Choroid plexus epithelial cell (primary cell): ENCODE measurements around the gene PPIL4.

Experiments
- DNase-seq: peaks from one replicate; pipeline ENCODE4 v3.0.0-alpha.2; 2010; ENCODE audit warnings: low read depth
- H3K4me3 ChIP-seq: 2 replicates; pipeline ENCODE4 v1.5.1; 2011; ENCODE audit warnings: low read depth, mild to moderate bottlenecking, control low read depth, low read length, moderate library complexity
- TF ChIP-seq, protein P1 (sequence below): conservative IDR thresholded peaks from 2 replicates; pipeline ENCODE4 v1.5.1; 2011; ENCODE audit warnings: low read depth, mild to moderate bottlenecking, control low read depth, inconsistent platforms, low read length, moderate library complexity

Gene PPIL4

DNA sequence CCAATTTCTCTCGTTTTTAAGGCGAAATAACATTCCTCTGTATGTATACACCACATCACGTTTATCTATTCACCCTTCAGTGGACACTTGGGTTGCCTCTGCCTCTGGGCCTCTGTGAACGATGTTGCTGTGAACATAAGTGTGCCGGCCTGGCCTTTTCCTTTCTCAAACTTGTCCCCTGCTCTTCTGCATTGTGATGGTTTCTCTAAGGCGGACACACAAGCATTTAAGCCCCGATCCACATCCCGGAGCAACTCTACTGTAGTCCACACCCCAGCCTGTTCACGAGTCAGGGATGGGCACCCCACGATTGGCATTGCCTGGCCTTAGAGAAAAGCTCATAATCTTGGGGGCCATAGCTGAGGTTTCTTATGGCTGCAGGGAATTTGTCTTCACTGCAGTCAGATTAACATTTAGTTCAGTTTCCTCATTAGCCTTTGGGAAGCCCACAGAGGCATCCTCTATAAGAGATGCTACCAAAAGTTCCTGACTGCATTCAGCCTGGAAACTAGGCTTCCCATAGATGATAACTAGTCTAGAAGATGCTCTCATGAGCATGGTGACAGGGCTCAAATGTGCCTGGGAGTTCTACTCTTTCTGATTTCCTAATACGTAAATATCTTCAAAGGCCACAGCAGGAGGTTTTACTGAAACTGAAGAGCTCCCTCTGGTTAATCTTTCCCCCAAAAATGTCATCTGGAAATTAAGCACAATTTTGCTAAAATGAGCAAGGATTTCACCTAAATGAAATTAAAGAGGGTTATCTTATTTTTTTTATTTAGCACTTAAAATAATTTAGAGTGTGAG is 61.8 kb downstream of the PPIL4 start:
- DNase-seq = peak; percentile 53
- no peak overlapping the region for H3K4me3 ChIP-seq
- TF ChIP-seq, protein P1, sequence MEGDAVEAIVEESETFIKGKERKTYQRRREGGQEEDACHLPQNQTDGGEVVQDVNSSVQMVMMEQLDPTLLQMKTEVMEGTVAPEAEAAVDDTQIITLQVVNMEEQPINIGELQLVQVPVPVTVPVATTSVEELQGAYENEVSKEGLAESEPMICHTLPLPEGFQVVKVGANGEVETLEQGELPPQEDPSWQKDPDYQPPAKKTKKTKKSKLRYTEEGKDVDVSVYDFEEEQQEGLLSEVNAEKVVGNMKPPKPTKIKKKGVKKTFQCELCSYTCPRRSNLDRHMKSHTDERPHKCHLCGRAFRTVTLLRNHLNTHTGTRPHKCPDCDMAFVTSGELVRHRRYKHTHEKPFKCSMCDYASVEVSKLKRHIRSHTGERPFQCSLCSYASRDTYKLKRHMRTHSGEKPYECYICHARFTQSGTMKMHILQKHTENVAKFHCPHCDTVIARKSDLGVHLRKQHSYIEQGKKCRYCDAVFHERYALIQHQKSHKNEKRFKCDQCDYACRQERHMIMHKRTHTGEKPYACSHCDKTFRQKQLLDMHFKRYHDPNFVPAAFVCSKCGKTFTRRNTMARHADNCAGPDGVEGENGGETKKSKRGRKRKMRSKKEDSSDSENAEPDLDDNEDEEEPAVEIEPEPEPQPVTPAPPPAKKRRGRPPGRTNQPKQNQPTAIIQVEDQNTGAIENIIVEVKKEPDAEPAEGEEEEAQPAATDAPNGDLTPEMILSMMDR = no peak

DNA sequence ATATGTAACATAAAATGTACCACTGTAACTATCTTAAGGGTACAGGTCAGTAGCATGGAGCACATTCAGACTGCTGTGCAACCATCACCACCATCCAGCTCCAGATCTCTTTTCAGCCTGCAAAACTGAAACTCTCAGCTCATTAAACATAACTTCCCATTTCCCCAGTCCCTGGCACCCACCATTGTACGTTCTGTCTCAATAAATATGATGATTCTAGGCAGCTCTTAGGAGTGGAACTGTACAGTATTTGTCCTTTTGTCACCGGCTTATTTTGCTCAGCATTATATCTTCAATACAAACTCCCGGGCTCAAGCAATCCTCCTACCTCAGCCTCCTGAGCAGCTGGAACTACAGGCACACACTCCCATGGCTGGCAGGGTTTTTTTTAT is 62.5 kb downstream of the PPIL4 start:
- TF ChIP-seq, protein P1 = no peak
- no peak for DNase-seq
- H3K4me3 ChIP-seq = no peak overlapping the region

DNA sequence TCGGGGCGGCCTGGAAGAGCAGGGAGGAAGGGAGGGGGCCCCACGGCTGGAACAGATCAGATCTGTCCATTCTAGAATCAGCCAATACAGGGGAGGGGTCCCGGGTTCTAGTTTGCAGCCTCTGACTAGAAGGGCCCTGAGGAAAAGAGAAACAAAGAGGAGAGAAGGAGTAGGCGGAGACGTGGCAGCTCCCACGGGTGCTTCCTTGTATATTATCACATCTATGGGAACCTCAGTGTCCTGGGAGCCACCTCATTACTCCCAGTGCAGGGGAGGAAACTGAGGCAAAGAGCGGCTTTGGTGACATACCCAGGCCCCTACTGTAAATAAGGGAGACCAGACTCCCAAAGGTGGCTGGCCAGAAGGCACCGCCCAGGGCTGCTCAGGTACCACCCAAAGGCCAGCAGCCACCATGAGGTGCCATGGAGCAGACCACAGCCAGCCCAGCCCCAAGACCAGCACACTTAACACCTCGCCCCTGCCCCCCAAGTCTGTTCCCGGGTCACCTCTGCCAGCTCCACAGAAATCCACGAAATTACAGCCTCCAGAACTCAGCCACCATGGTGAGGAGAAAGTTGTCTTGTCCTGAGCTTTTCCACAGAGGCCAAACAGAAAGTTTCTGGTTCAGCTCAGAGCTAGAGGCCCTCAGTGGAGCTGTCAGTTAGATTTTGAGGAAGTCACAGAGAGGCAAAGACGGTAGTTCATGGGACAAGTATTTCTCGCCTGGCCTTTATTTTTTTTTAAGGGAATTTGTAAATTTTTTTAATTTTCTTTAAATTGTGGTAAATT is 63.1 kb downstream of the PPIL4 start:
- no peak for DNase-seq
- H3K4me3 ChIP-seq = peak overlapping the region; percentile 25
- TF ChIP-seq, protein P1 = no peak

DNA sequence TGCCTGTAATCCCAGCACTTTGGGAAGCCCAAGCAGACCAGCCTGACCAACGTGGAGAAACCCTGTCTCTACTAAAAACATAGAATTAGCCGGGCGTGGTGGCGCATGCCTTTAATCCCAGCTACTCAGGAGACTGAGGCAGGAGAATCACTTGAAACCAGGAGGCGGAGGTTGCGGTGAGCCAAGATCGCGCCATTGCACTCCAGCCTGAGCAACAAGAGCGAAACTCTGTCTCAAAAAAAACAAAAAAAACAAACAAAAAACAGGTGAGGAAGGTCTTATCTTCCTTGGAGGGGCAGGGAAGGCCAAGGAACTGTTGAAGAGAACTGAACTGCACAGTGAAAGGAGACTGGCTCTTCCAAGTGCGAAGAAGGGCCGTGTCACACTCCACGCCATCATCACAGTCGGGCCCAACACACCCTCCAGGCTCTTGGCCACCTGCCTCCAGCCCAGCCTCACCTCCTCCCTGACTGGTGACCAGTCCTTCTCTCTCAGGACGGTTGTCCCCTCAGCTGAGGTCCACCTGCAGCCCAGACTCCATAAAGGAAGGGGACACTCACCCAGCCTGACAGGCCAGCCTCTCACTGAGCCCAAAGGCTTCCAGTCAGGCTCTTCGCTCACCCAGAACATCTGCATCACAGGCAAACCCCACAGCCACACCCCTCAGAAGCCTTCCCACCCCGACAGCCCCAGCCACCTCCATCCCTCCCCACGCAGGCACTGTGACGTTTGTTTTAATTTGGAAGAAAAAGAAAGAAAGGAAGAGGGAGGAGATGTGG is 65.2 kb downstream of the PPIL4 start:
- DNase-seq = no peak
- TF ChIP-seq, protein P1 = no peak
- no peak overlapping the region for H3K4me3 ChIP-seq

DNA sequence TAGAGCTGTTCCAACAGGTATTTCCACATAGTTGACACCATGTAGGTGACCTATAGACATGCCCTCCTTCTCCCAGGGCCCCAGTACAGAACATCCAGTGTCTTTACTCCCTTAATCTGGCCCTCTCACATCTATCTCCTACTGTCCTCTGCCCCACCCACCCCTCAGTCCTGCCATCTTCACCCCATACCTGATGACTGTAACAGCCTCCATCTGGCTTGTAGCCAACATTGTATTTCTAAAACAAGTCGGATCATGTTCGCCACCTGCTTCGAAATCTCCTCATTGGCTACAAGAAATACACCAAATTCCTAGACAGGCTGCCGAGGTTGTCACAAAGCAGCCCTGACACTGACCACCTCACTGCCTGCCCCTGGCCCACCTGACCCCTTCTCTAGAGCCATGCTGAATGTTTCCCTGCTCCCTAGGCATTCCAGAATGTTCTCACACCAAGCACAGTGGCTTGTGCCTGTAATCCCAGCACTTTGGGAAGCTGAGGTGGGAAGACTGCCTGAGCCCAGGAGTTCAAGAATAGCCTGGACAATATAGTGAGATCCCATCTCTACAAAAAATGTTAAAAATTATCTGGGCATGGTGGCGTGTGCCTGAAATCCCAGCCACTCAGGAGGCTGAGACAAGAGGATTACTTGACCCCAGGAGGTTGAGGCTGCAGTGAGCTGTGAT is 67.1 kb downstream of the PPIL4 start:
- no peak overlapping the region for H3K4me3 ChIP-seq
- DNase-seq = no peak
- TF ChIP-seq, protein P1 = no peak

DNA sequence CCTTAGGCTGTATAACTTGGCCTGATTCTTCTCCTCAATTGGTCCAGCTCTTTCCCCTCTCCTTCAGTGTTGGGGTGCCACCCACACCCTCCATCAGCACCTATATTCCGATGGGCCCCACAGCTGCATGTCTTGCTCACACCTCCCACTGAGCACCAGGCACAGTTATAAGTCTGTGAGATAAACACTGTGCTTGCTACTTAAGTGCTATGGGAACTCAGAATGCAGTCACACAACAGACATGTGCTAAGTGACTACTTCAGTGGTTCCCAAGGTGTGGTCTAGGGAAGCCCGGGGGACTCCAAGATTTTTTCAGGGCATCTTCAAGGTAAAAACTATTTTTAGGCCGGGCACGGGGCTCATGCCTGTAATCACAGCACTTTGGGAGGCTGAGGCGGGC is 68.3 kb downstream of the PPIL4 start:
- no peak for DNase-seq
- TF ChIP-seq, protein P1 = no peak
- no peak overlapping the region for H3K4me3 ChIP-seq
